ENCODE measurements around the gene KRT1.

KRT1 gene

GRCh38 chr12:52631264-52631663 is 48.9 kb downstream of the KRT1 start:
- TF ChIP-seq SIN3A (IDR thresholded peaks at IDR 0.05; ENCODE audit: borderline replicate concordance, insufficient read depth, low read length) (no peak), POLR2AphosphoS5 (IDR thresholded peaks at IDR 0.05; ENCODE audit: low read depth, low read length) (no peak), REST (IDR thresholded peaks at IDR 0.05; ENCODE audit: insufficient read depth in 1 of 2, low read depth in 2 of 2, low read length in 2 of 2) (no peak), FOXP2 (optimal IDR thresholded peaks at IDR 0.05; ENCODE audit: borderline replicate concordance, extremely low read depth, extremely low read length, insufficient read depth) (no peak), TAF1 (IDR thresholded peaks at IDR 0.05; ENCODE audit: borderline replicate concordance, insufficient read depth, low read length) (no peak)

GRCh38 chr12:52630599-52631200 is 49.5 kb downstream of the KRT1 start:
- TF ChIP-seq TAF1 (IDR thresholded peaks at IDR 0.05; ENCODE audit: borderline replicate concordance, insufficient read depth, low read length) = no peak

- TF ChIP-seq FOXP2 (optimal IDR thresholded peaks at IDR 0.05; ENCODE audit: borderline replicate concordance, extremely low read depth, extremely low read length, insufficient read depth) (no peak), SIN3A (IDR thresholded peaks at IDR 0.05; ENCODE audit: borderline replicate concordance, insufficient read depth, low read length) (no peak), REST (IDR thresholded peaks at IDR 0.05; ENCODE audit: insufficient read depth in 1 of 2, low read depth in 2 of 2, low read length in 2 of 2) (no peak), POLR2AphosphoS5 (IDR thresholded peaks at IDR 0.05; ENCODE audit: low read depth, low read length) (no peak), TAF1 (IDR thresholded peaks at IDR 0.05; ENCODE audit: borderline replicate concordance, insufficient read depth, low read length) (no peak)
Measured at GRCh38 chr12:52630008-52630500, 50.2 kb downstream of the KRT1 start.

GRCh38 chr12:52629281-52630007 is 50.8 kb downstream of the KRT1 start:
- TF ChIP-seq TAF1 (IDR thresholded peaks at IDR 0.05; ENCODE audit: borderline replicate concordance, insufficient read depth, low read length) (no peak), REST (IDR thresholded peaks at IDR 0.05; ENCODE audit: insufficient read depth in 1 of 2, low read depth in 2 of 2, low read length in 2 of 2) (no peak), POLR2AphosphoS5 (IDR thresholded peaks at IDR 0.05; ENCODE audit: low read depth, low read length) (no peak), FOXP2 (optimal IDR thresholded peaks at IDR 0.05; ENCODE audit: borderline replicate concordance, extremely low read depth, extremely low read length, insufficient read depth) (no peak)

- TF ChIP-seq TAF1 (IDR thresholded peaks at IDR 0.05; ENCODE audit: borderline replicate concordance, insufficient read depth, low read length) (no peak), FOXP2 (optimal IDR thresholded peaks at IDR 0.05; ENCODE audit: borderline replicate concordance, extremely low read depth, extremely low read length, insufficient read depth) (no peak), SIN3A (IDR thresholded peaks at IDR 0.05; ENCODE audit: borderline replicate concordance, insufficient read depth, low read length) (no peak), POLR2AphosphoS5 (IDR thresholded peaks at IDR 0.05; ENCODE audit: low read depth, low read length) (no peak), REST (IDR thresholded peaks at IDR 0.05; ENCODE audit: insufficient read depth in 1 of 2, low read depth in 2 of 2, low read length in 2 of 2) (no peak)
Measured at GRCh38 chr12:52628841-52629240, 51.4 kb downstream of the KRT1 start.
